GM19035 (cell line): ENCODE results near the gene CCDC51.

Experiments
- ATAC-seq: cut with Tn5 transposase; IDR thresholded peaks from one replicate; pipeline ENCODE4 v1.9.1; 2021; ENCODE audit not compliant: unreplicated experiment

Gene CCDC51

GRCh38 chr3:48387634-48388033 lies 52.3 kb downstream of the CCDC51 start:
- ATAC-seq, result no peak
